Measurements from ENCODE around the gene PIK3AP1.

- no peak for TF ChIP-seq MXI1 (IDR thresholded peaks at IDR 0.05; ENCODE audit: low read depth, low read length)
- TF ChIP-seq POLR2AphosphoS5 (IDR thresholded peaks at IDR 0.05; ENCODE audit: low read depth, low read length): no peak
- no peak for TF ChIP-seq GABPA (IDR thresholded peaks at IDR 0.05; ENCODE audit: low read depth)
- no peak for TF ChIP-seq TAF1 (IDR thresholded peaks at IDR 0.05; ENCODE audit: borderline replicate concordance, low read depth, low read length)
- no peak for TF ChIP-seq NFIC (IDR thresholded peaks at IDR 0.05; ENCODE audit: borderline replicate concordance)
- TF ChIP-seq CTCF (IDR thresholded peaks at IDR 0.05): no peak
- TF ChIP-seq MAX (IDR thresholded peaks at IDR 0.05; ENCODE audit: low read depth): no peak
- no peak for TF ChIP-seq REST (IDR thresholded peaks at IDR 0.05; ENCODE audit: low read depth, low read length)
- TF ChIP-seq EP300 (IDR thresholded peaks at IDR 0.05; ENCODE audit: borderline replicate concordance in 1 of 2, low read depth in 1 of 2, low read length in 1 of 2): no peak
- no peak for TF ChIP-seq IRF3 (IDR thresholded peaks at IDR 0.05; ENCODE audit: low read depth, low read length)
- TF ChIP-seq PBX3 (IDR thresholded peaks at IDR 0.05): no peak
- no peak for TF ChIP-seq RCOR1 (IDR thresholded peaks at IDR 0.05; ENCODE audit: low read length)
These were observed 49.0 kb downstream of the PIK3AP1 start for GRCh38 chr10:96671211-96671890.
